Stimulated activated CD8-positive, alpha-beta memory T cell treated with anti-CD3 and anti-CD28 coated beads, Interleukin-4, amount 100 ng/mL, for 4 hours (primary cell): Measurements from ENCODE around the gene RNF207.

Experiments used
- DNase-seq, 2 donors: peaks; one replicate each; pipeline ENCODE4 v3.0.0-alpha.2; 2020; ENCODE audit warnings: low read depth in 2 of 2, low spot score in 1 of 2

The RNF207 gene

GRCh38 chr1:6224718-6225117 lies 18.8 kb downstream of the RNF207 start:
- DNase-seq, result no peak

DNA sequence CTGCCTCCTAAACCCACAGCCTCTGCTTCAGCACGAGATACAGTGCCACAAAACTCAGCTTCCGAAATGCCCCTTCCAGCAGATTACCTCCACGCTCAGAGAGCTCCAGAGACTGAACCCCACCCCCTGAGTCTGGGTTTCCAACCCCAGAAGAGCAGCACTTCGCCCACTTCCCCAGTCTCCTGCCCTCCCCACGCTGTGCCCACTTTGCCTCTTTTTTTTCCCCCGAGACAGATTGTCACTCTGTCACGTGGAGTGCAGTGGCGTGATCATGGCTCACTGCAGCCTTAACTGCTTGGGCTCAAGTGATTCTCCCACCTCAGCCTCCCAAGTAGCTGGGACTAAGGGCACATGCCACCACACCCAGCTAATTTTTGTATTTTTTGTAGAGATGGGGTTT lies 19.7 kb downstream of the RNF207 start:
- DNase-seq, result no peak

DNA sequence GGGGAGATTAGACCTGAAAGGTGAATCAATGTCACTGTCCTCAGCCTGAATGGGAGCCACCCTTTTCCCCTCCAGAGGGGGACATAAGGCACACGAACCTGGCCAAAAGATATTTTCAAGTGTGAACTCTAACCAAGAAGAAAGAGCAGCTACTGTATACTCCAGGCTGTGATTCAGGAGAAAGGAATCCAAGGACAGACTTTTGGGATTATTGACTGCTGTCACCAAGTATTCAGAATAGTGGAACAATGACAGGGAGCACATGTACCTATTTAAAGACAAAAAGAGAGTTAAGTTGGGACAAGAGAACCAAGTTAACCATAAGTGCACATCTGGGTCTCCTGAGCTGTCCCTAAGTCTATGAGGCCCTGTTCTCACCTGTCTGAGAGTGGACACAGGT lies 27.5 kb downstream of the RNF207 start:
- DNase-seq, result no peak

DNA sequence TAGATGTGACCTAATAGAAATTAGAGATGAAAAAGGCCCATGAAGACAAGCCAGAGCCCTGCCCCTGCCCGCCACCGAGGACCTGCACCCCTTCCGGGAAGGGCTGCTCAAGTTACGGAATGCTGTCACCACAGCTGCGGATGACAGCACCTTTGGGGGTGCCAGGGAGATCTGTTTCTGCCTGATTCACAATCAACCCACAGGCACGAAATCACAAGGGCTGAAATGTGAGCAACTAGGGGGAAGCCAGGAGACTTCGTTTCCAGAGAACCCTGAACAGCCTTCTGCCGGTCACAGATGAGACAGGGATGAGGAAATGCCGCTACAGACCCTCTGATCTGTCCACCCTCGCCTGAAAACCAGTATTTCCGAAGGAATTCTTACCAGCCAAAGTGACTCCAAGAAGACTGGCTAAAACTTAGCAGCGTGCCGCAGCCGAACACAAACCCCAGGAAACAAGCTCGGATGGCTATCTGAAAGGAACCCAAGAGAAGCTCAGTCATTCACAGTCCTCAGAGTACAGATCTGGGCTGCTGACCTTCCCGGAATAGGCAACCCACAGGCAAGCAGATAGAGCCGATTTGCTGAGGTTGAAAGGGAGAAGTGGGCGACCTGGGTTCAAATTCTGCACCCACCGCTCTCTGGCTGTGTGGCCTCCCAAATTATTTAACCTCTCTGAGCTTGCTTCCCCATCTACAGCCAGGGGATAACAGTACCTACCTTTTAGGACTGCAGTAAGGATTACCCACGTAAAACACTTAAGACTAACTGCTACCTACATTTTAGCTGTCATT lies 28.8 kb downstream of the RNF207 start:
- no peak for DNase-seq

GRCh38 chr1:6235296-6235677 lies 29.4 kb downstream of the RNF207 start:
- no peak for DNase-seq

DNA sequence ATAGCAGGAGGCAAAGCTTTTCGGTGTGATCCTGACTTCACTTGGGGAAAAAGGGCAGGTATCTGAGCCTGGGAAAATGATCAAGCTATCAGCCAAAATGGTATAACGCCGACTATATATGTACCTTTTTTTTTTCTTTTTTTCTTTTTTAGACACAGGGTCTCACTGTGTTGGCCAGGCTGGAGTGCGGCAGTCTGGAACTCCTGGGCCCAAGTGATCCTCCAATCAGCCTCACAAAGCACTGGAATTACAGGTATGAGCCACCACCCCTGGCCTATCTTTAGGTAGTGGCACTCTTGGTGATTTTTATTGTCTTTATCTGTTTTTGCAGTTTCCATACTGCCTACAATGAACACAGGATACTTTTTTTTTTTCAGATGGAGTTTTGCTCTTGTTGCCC lies 31.2 kb downstream of the RNF207 start:
- no peak for DNase-seq

GRCh38 chr1:6239213-6239752 lies 33.4 kb downstream of the RNF207 start:
- DNase-seq, result no peak

DNA sequence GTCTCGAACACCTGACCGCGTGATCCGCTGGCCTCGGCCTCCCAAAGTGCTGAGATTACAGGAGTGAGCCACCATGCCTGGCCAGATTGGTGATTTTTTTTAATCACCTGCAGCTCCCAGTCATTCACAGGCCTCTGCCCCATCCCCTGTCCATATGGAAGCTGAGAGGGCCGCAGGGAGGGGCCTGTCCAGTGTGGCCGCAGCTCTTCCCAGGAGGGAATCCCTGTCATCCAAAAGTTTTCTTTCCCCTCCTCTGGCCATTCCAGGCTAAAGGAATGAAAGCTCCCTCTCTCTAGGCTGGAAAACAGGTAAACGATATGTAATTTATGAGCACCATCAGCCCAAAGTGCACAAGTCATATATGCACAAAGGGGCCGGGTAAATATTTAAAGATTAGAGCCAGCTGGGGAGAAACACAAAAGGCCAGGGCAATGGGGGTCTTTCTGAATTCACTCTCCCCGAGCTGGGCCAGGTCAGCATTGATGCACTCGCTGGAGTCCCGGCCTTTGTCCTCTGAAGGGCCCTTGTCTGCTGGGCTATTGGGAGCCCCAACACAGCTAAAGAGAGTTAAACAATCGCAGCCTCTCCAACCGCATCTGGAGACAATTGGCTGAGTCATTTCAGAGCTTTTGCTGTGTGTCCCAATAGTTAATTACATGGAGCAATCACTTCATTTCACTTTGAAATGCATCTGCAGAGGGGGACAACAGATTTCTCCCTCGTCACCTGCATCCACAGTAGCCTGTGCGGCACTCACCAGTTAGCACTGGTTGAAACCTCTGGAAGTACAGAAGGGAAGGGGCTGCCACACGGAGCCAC lies 34.2 kb downstream of the RNF207 start:
- no peak for DNase-seq

DNA sequence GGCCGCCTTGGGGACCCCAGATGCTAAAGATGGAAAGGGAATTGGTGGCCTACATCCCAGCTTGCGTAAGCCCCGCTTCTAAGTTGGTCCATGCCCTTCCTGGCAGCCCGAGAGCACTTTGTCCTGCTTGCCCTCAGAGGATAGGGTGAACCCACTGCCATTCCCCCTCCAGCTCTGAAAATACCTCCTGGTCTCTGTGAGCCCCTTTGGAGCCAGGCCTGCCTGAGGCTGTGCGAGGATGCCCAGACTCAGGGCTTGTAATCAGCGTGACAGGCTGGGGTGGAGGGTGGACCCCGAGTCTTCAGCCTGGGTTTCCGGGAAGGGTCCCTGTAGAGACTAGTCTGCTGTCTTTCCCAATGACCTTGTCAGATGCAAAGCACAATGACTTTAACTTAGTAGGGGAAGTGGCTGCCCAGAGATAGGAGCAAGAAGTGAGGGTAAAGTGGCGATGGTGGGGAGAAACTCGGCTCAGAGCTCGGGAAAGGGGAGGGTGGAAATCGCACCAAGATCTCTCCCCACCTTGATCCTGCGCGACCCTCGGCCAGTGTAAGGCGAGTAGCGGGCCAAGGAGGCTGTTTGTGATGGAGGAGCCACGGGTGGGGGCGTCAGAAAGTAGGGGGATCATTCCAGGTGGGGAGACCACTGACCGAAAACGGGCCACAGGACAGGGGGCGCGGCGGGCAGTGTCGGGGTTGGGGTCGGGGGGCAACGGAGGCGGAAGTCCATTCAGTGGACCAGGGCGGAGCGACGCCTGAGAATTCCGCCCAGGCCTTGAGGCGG lies 35.4 kb downstream of the RNF207 start:
- no peak for DNase-seq

- no peak for DNase-seq
These were observed 36.2 kb downstream of the RNF207 start for GRCh38 chr1:6241887-6242740.

DNA sequence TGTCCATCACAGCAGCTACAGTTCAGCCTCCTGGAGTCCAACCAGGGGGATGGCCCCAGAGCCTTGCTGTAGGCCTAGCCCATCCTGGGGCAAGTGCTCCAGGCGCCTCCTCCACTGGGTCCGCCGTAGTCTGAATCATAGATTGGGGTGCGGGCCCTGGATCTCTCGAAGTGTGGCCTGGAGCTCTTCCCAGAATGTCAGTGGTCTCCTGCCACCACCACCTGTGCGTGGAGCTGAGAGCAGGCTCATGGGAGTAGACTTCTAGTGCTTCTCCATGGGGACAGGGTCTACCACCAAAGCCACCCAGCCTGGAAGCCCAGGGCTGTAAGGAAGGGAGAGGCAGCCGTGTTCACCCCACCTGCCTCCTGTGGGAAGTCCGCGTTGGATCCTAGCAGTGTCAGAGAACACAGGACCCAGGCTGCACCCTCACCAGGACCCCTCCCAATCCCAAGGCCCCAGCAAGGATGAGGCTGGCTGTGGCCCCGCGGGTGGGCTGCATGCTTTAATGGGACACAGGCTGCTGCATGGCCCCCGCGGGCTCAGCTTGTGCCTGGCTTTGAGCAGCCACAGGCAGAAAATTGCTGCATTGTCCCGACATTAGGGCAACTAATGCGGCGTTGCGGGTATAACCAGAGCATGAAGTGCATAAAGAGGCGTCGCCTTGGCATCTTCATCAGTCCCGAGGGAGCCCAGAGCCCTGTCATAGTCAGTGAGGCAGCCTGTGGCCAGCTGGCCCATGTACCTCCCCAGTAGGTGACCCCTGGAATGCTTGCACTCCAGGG lies 37.3 kb downstream of the RNF207 start:
- no peak for DNase-seq

- no peak for DNase-seq
These were observed 38.1 kb downstream of the RNF207 start, which contains the start of gene HES3 for GRCh38 chr1:6243993-6244392. Gene HES3 (plus strand): TSS chr1:6244179. CDS start chr1:6244366, 187 bp downstream.

- DNase-seq, result no peak
These were observed 38.6 kb downstream of the RNF207 start for GRCh38 chr1:6244401-6245049.

DNA sequence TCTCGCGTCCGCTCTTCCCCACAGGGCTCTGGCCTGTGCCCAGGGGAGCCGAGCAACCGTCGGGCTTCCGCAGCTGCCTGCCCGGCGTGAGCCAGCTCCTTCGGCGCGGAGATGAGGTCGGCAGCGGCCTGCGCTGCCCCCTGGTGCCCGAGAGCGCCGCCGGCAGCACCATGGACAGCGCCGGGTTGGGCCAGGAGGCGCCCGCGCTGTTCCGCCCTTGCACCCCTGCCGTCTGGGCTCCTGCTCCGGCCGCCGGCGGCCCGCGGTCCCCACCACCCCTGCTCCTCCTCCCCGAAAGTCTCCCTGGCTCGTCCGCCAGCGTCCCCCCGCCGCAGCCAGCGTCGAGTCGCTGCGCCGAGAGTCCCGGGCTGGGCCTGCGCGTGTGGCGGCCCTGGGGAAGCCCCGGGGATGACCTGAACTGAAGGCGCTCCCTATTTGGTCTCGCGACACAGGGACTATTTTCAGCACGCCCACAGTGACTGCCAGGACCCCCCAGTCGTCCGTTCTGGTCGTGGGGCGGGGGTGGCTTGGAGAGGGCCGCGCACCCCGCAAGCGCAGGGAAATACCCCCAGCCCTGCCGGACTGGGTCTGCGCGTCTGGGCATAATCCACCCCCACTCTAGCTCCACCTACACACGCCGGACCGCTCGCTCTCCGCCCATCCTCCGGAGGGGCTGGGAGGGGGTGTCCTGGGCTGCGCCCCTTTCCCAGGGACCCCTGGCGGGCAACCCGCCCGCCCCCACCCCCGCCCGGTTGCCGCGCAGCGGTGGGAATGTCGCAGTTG lies 39.4 kb downstream of the RNF207 start:
- peak; percentile 32 to 36 for DNase-seq

GRCh38 chr1:6245869-6246496 lies 40.1 kb downstream of the RNF207 start:
- DNase-seq, result no peak

DNA sequence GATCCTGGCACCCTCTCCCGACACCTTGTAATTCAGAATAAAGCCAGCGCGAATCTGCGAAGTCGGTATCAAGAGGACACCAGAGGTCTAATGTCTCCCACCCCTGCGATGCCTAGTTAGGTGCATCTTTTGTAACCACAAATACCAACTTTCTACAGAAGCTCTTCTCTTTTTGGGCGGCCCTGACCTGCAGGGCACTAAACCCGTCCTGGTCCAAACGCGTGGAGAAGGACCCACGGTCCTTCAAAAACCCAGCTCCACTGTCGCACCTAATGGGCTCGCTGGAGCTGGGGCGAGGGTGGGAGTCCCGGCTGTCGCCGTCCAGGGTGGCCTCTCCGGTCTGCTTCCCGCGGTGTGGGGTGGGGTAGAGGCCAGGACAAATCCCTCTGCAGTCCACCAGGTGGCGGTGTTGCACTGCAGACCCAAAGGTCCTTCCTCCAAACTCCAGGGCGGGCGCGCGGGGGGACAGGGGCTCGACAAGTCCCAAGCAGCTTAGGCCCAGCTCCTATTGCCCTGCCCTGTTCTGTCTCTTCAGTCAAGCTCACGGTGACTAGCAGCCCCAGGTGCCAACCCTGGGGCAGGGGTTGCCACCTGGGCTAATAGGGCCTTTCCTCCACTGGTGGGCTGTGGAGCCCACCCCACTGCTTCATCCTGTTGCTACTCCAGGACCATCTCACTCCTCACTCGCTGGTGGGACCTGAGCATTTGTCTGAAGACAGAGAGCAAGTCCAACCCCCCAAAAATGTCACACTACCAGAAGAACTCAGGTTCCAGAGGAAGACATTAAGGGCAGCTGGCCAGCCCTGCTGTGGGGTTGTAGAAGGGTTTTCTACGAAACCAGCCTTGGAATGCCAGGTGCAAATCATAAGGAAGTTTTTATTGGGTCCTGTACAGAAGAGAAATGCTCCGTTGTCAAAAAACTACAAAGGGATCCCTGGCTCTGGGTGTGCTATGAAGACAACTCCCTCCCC lies 40.9 kb downstream of the RNF207 start:
- DNase-seq, result peak; percentile 48 to 63

- DNase-seq, result no peak
These were observed 41.7 kb downstream of the RNF207 start for GRCh38 chr1:6247651-6248050.
